Globus pallidus (tissue), 1 donor: ENCODE measurements around the gene ITGB7.

ENCODE experiments used
- DNase-seq: peaks from one replicate; pipeline ENCODE4 v3.0.0-alpha.2; 2015; ENCODE audit warnings: low spot score

The ITGB7 gene

DNA sequence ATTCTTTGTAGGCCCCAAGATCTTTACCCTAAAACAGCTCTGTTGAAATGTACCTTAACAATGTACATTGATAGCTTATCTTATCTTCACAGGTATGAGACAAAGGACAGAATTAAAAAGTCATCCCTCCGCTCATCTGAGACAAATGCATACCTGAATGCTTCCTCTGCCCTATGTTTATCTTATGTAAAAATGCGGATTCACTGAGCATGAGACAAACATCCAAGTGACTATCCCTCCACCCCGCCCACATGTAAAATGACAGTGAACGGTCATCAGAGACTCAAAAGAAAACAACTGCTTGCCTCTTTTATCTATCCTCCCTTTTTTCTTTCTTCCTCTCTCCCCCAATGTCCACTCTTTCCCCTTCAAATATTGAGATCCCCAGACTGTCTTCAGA lies 63.7 kb downstream of the ITGB7 start:
- DNase-seq: no peak
